ENCODE measurements around the gene CDH23.

GRCh38 chr10:71423901-71424300, 27.2 kb downstream of the CDH23 start:
- TF ChIP-seq POLR2A (IDR thresholded peaks at IDR 0.05) (no peak), CTCF (IDR thresholded peaks at IDR 0.05) (no peak)
